ENCODE results near the gene MALT1.

Gene MALT1

GRCh38 chr18:58692422-58693185, 21.3 kb downstream of the MALT1 start:
- peak in 1 of 2 donors; percentile 36 for DNase-seq

DNA sequence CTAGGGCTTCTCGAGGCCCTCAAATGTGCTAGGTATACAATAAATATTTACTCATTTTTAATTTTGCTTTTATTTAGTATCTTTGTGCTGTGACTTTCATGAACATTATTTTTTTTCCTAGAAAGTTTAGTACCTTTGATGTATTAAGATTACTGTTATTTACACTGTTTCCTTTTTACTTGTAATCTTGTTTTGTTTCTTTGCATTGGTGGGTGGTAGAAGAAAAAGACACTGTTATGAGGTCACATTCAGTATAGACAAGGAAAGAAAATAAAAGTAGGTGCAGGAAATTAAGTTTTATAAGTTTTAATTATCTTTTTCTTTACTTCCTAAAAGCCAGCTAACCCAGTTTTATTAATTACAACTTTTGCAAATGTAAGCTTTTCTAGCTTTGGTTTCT, 23.0 kb downstream of the MALT1 start:
- no peak for DNase-seq

GRCh38 chr18:58694720-58695468, 23.6 kb downstream of the MALT1 start:
- DNase-seq = no peak

- DNase-seq = no peak
Observed at GRCh38 chr18:58695772-58696171, 24.5 kb downstream of the MALT1 start.

DNA sequence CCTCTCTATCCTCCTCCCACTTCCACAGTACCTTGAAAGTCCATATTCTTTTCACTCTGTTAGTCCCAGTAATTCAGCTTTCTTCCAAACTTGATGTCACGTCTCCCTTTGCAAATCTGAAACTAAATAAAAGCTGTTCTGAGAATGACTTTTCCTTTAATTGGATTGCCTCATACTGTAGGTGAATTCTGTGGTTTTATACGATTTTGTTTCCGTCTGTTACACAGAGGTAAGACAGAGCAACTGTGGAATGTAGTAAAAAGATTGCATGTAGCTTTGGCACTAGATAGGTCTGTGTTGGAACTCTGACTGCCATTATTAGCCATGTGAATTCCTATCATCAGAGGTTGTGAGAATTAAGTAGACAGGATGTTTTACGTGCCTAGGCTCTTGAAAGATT, 25.9 kb downstream of the MALT1 start:
- no peak for DNase-seq

DNA sequence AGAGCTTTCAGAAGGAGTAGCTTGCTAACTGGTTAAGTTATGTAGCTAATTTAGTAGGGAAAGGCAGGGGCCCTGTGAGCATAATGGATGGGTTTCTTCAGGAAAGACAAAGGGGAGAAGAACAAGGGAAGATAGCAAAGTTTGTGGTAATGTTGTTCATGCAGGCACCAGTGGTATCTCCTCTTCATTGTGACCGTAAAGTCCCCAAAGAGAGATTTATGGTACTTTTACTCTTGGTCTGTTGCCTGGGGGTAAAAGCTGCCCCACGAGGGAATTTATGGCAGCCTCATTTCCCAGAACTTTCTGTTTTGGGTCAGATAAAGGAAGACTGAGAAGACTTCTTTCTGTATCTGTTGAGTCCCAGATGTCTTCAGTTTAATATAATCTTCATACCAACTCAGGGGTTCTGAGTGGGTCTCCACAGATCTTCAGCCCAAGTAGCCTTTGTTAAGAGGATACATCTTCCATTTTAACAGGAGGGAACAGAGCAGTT, 27.5 kb downstream of the MALT1 start:
- no peak for DNase-seq

DNA sequence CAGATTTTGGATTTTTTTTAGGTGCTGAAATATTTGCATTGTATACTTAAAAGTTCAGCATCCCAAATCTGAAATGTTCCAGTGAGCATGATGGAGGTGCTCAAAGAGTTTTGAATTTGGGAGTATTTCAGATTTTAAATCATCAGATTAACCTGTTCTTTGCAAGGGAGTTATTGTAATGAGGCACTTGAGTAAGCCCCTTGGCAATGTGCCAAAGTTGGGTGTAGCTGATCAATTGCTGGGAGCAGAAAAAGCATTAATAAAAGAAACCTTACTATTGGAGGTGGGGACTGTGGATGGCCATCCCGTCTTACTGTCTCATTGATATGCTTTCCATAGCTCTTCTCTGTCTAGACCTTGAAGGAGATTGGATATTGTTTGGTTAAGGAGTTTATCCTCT, 28.3 kb downstream of the MALT1 start:
- DNase-seq = no peak

GRCh38 chr18:58700209-58700608, 28.9 kb downstream of the MALT1 start:
- no peak for DNase-seq

GRCh38 chr18:58712930-58713329, 41.7 kb downstream of the MALT1 start:
- DNase-seq = no peak

DNA sequence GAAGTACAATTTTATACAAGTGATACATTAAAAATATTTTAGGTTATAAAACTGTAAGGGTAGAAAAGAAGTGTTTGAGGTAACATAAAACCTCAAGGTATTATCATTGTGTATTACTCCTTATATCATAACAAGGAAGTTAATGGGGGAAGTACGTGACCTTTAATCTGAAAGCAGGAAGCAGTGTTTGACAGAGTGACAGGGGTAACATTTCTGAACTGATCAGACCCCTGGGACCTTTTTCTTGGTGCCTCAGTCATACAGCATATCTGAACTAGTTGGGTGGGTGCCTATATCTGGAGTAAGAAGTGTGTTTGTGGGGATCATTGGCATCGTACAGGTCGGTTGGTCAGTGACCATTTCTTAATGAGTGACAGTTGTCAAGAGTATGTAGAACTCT, 43.0 kb downstream of the MALT1 start:
- DNase-seq = peak in 1 of 2 donors; percentile 27

DNA sequence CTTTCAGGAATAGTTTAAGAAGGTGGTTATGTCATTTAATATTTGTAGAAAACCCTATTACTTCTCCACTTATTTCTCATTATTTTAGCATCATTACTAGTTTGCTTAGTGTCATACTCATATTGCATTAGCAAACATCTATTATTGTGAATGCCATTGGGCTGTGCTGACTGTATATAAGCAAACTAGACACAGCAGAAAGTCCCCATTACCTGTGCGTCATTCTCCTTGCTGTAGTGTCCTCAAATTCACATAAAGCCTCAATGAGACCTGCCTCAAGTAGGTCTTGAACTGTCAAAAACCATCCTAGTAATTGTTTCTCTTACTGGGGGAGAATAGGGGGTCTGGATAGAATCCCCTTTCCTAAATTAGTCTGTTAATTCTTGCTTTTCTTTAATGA, 43.6 kb downstream of the MALT1 start:
- DNase-seq = no peak

- no peak for DNase-seq
Observed at GRCh38 chr18:58715540-58715939, 44.3 kb downstream of the MALT1 start.

GRCh38 chr18:58716060-58716756, 44.9 kb downstream of the MALT1 start:
- peak in 1 of 2 donors; percentile 43 for DNase-seq

DNA sequence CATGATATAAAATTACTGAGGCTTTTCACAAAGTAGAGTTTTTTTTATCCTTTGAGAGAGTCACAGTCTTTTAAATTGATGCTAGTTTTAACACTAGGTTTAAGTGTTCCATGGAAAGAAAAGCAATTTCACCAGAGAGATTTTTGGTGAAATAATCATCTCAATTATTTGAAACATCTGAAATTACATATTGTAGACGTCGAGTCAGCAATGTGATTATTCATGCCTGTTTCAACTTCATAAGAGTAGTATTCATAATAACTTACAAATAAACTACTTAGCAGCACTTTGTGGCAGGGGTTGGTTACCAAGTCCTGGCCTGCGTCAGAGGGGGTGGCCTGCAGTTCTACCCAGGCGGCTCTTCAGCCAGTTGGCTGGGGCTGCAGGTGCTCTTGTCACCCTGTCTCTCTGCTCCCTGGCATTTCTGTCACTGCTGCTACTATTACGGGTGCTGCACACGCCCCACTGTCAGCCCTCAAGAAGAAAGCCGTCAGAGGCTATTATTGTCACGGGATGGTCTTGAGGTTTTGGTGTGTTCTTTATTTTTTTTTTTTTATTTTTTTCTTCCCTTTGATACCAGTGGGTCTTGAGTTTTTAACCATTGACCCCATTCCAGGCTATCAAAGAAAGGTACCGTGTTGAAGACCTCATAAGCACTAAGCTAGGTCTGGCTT, 50.4 kb downstream of the MALT1 start:
- peak in 1 of 2 donors; percentile 17 for DNase-seq

GRCh38 chr18:58723810-58724602, 52.7 kb downstream of the MALT1 start:
- no peak for DNase-seq

- DNase-seq = no peak
Observed at GRCh38 chr18:58726671-58727070, 55.4 kb downstream of the MALT1 start.

DNA sequence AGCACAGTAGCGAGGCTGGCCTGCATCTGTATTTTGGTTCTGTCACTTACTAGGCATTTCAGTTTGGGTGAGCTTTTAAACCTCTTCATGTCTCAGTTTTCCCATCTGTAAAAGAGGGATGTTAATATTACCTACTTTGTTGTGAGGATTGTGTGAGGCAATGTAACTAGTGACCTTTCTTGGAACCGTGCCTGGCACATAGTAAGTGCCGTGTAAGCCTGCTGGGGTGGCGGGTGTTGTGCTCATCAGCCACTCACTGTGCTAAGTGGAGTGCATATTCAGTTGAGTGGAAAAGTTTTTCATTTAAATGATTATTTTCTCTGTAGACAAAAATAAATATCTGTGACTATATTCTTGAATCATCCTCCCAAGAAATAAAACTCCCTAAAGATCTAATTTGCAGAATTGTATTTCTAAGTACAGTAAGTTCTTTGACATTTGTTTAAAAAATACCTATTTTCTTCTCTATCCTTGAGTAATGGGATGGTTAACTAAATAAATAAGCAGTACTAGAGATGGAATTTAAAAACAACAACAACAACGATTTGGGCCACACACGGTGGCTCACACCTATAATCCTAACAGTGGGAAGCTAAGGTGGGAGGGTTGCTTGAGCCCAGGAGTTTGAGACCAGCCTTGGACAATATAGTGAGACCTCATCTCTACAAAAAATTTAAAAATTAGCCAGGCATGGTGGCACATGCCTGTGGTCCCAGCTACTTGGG, 56.7 kb downstream of the MALT1 start:
- no peak for DNase-seq

DNA sequence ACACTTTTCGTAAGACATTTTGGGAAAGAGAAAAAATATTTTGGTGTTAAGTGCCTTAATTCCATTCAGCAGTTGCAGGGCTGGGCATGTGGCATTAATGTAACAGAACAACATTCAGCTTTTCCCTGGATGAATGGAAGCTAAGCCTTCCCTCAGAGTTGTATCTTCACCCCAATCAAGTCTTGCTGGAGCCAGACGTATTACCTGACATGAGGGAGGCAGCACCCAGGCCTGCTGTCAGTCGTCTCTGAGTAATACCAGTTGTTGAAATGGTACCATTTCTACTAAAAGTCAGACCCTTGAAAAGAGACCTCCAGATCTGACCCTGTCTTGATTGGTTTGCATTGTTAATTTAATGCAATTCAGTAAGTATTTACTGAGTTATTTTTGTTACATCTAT, 57.5 kb downstream of the MALT1 start:
- no peak for DNase-seq

GRCh38 chr18:58730618-58731017, 59.4 kb downstream of the MALT1 start:
- DNase-seq = no peak

GRCh38 chr18:58732471-58732870, 61.2 kb downstream of the MALT1 start:
- DNase-seq = no peak

- no peak for DNase-seq
Observed at GRCh38 chr18:58733866-58734265, 62.6 kb downstream of the MALT1 start.

All from CD4-positive, alpha-beta T cell treated with Interleukin-1 beta for 1 hour (primary cell).